HS-5 (cell line): Measurements from ENCODE around the gene ACTG1.
"Not testable (repeated sequence)": the region's sequence is repeated elsewhere in the genome, so short reads cannot be mapped to it uniquely, and the experiment has no call there.

Source experiments
- DNase-seq: peaks from one replicate; pipeline ENCODE4 v3.0.0-alpha.2; 2012; ENCODE audit warnings: low read depth

Gene ACTG1

GRCh38 chr17:81533339-81534141 lies 20.9 kb upstream of the ACTG1 start:
- no peak for DNase-seq

GRCh38 chr17:81532490-81533287 lies 20.1 kb upstream of the ACTG1 start:
- no peak for DNase-seq

- DNase-seq = not testable (repeated sequence)
Observed at GRCh38 chr17:81531998-81532404, 19.4 kb upstream of the ACTG1 start.

GRCh38 chr17:81531013-81531412 lies 18.4 kb upstream of the ACTG1 start:
- DNase-seq = not testable (repeated sequence)

GRCh38 chr17:81529437-81529803 lies 16.8 kb upstream of the ACTG1 start:
- no peak for DNase-seq

GRCh38 chr17:81528651-81529436 lies 16.2 kb upstream of the ACTG1 start:
- no peak for DNase-seq

- no peak for DNase-seq
Observed at GRCh38 chr17:81528384-81528650, 15.7 kb upstream of the ACTG1 start.

- no peak for DNase-seq
Observed at GRCh38 chr17:81527591-81528383, 15.2 kb upstream of the ACTG1 start, which contains the start of gene FSCN2. TSS of gene FSCN2 (plus strand) at chr17:81528377. CDS start at chr17:81528532, 155 bp downstream.

- no peak for DNase-seq
Observed at GRCh38 chr17:81526662-81527571, 14.3 kb upstream of the ACTG1 start.

GRCh38 chr17:81524865-81525159 lies 12.2 kb upstream of the ACTG1 start:
- no peak for DNase-seq

GRCh38 chr17:81524039-81524864 lies 11.7 kb upstream of the ACTG1 start:
- no peak for DNase-seq

- DNase-seq = no peak
Observed at GRCh38 chr17:81523402-81524038, 10.9 kb upstream of the ACTG1 start.

- DNase-seq = no peak
Observed at GRCh38 chr17:81522491-81523401, 10.1 kb upstream of the ACTG1 start.

GRCh38 chr17:81520021-81520901 lies 7.7 kb upstream of the ACTG1 start:
- no peak for DNase-seq

- no peak for DNase-seq
Observed at GRCh38 chr17:81519284-81520020, 6.9 kb upstream of the ACTG1 start.

- no peak for DNase-seq
Observed at GRCh38 chr17:81518785-81519283, 6.2 kb upstream of the ACTG1 start.
